Left renal pelvis (tissue), 4 donors: ENCODE results near the gene LUC7L3. TPM values are rescaled to one million over a fixed set of nuclear protein-coding genes. Genes with fewer than 3 reads are reported as not detected.

ENCODE experiments used
- polyA plus RNA-seq, 4 donors: library from polyadenylated mRNA; unstranded; fragments of 120-200 nt; gene quantifications; one replicate each; pipeline ENCODE4 v1.2.1, GENCODE V29; 2013; ENCODE audit not compliant: insufficient read length in 4 of 4

LUC7L3 gene
- polyA plus RNA-seq, 4 donors = 490 to 744 (median 572) TPM

Other genes with a start within 250 kb of the LUC7L3 start
- gene RSAD1, start 240.7 kb upstream of the LUC7L3 start, polyA plus RNA-seq = 10 to 100 TPM; 31.2 to 64.1 (median 47.1) TPM
- 1 to 10 TPM; 1.4 to 3.4 (median 2.4) TPM for gene MYCBPAP, start 211.2 kb upstream of the LUC7L3 start, polyA plus RNA-seq
- 10 to 100 TPM in 2 of 4 donors, 1 to 10 TPM in 2; 1.6 to 16.0 (median 10.0) TPM for gene EPN3, start 186.9 kb upstream of the LUC7L3 start, polyA plus RNA-seq
- gene SPATA20, start 172.4 kb upstream of the LUC7L3 start, polyA plus RNA-seq = 10 to 100 TPM; 29.4 to 70.4 (median 50.9) TPM
- gene CACNA1G, start 158.9 kb upstream of the LUC7L3 start, polyA plus RNA-seq = 10 to 100 TPM in 1 of 4 donors, 1 to 10 TPM in 3; 6.3 to 13.8 (median 7.4) TPM
- 10 to 100 TPM in 2 of 4 donors, 1 to 10 TPM in 1, under 1 TPM in 1; 0.63 to 12.2 (median 7.8) TPM for gene ABCC3, start 84.7 kb upstream of the LUC7L3 start, polyA plus RNA-seq
- 10 to 100 TPM; 46.3 to 48.6 (median 47.2) TPM for gene ANKRD40, start 11.7 kb upstream of the LUC7L3 start, polyA plus RNA-seq
- gene ANKRD40CL, start 47.9 kb downstream of the LUC7L3 start, polyA plus RNA-seq = under 1 TPM in 3 of 4 donors, not detected in 1; 0.17 to 0.60 (median 0.35) TPM
- gene WFIKKN2, start 116.0 kb downstream of the LUC7L3 start, polyA plus RNA-seq = 10 to 100 TPM in 1 of 4 donors, 1 to 10 TPM in 3; 1.3 to 12.5 (median 1.4) TPM
- gene TOB1, start 146.8 kb downstream of the LUC7L3 start, polyA plus RNA-seq = 10 to 100 TPM; 45.2 to 70.8 (median 47.9) TPM